ENCODE results near the gene BOD1.
A peak's percentile ranks its signal among the peaks of the same experiment; 100 is the strongest.

BOD1 gene

DNA sequence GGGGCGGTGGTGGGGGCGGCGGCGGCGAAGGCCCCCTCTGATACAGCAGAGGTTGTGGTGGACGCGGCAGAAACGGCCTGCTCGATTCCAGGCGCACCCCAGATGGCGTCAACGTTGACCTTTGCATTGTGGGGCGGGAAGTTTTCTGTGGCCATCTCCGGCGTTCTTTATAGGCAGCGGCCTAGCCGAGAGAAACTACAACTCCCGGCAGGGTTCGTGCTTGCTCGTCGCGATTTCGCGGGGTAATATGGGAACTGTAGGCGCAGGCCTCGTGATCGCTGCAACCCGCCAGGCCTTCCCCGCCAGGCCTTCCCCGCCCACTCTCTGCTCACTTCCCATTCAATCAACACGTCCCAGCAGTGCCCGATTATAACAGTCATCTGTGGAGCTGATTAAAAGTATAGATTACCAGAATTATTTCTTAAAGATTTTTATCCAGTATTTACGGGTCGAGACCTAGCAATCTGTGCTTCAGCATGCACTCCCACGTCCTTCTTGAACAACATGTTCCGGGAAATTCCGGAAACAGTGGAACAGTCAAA lies at the start of gene BOD1:
BOD1 (minus strand) TSS at position 74 of the 542 bp plus-strand sequence. CDS start 214 bp downstream, outside the sequence.
- DNase-seq (ENCODE audit: low read depth, low spot score) = peak; percentile 99

DNA sequence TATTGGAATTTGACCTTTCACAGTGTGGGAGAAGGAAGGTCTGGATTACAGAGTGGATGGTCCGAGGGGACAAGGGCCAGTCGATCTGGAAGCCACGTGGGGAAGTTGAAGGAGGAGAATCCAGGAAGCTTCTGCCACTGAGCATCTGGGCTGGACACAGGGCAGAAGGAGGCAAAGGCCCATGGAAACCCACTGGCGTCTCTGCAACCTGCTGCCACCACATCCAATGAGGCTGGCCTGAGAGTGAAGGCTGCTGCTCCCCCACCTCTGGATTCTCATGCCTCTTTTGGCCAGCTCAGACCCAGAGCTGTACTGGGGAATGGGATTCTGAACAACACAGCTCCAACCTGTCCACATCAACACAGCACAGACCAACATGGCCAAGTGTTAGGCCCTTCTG lies 48.9 kb upstream of the BOD1 start:
- no peak for DNase-seq (ENCODE audit: low read depth, low spot score)

DNA sequence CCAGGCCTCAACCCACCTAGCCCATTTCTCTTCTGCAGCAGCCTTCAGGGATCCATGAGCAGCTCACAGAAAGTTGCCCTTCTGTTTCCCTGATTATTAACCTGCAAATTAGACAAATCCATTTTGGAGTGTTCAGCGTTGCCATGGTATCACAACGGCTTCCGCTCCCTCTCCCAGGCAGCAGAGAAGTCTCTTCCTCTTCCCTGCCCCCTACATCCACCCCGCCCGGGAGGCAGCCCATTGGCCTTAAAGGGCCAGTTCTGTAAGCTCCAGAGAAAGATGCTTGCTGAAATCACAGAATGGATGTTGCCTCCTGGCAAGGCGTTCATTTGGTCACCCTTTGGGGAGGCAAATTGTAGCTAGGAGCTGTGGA lies 47.7 kb upstream of the BOD1 start:
- peak; percentile 14 for DNase-seq (ENCODE audit: low read depth, low spot score)

DNA sequence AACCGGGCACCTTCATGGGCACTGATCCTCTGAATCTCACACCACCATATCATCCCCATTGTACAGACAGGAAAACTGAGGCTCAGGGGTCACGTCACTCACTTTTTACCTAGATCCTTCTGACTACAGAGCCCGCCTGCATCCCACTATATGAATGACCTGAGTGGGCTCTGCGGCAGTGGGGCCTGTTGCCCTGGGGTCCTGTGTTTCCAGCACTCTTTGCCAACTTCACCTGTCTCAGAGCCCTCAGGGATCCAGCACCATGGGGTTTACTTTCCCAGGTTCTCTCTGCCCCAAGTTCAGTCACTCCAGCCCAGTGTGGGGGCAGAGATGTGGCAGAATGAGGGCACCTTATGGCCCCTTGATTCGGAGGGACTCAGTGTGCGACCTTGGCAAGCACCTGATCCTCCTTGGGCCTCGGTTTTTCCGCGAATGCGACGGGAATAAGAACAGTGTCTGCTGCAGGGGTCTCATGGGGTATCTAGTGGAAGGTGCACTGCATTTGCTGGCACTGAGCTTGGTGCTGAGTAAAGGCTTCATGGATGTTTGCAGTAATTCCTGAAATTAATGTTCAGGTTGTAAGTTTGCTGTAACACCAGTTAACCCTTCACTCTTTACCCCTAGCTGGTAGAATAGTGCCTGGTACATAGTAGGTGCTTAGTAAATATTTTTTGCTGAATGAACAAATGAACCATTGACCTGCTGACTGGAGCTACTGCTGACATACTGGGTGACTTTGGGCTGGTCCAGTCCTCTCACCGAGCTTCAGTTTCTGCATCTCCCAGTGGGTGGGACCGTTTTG lies 47.1 kb upstream of the BOD1 start:
- no peak for DNase-seq (ENCODE audit: low read depth, low spot score)

DNA sequence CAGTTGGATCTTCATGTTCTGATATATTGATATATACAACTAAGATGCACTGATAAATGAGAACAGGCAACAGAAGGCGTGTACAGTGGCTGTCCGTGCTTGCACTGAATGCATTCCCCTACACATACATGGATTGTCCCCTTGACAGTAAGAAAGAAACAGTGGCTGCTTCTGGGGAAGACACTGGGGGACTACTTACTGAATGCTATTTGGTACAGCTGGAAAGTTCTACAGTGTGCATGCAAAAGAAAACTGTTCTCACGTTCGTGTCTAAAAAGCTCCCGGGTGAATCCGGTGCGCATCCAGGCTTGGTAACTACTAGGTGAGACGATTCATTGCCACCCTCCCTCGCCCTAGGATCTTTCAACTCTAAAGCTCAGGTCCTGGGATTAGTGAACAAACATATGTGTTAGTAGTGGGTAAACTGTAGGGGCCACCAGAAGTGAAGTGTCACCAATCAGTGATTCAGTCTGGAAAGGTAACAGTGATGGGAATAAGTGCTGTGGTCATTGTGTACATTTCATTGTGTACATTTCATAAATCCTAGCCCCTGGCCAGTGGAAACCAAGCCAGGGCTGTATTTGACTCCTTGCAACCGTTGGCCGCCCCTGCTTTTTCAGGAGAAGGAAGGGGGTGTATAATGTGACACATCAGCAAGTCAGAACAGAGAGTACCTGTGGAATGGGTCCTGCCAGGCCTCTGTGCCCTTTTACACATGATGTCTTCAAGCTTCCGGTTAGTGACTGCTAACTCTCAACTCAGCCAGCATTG lies 46.3 kb upstream of the BOD1 start:
- no peak for DNase-seq (ENCODE audit: low read depth, low spot score)

DNA sequence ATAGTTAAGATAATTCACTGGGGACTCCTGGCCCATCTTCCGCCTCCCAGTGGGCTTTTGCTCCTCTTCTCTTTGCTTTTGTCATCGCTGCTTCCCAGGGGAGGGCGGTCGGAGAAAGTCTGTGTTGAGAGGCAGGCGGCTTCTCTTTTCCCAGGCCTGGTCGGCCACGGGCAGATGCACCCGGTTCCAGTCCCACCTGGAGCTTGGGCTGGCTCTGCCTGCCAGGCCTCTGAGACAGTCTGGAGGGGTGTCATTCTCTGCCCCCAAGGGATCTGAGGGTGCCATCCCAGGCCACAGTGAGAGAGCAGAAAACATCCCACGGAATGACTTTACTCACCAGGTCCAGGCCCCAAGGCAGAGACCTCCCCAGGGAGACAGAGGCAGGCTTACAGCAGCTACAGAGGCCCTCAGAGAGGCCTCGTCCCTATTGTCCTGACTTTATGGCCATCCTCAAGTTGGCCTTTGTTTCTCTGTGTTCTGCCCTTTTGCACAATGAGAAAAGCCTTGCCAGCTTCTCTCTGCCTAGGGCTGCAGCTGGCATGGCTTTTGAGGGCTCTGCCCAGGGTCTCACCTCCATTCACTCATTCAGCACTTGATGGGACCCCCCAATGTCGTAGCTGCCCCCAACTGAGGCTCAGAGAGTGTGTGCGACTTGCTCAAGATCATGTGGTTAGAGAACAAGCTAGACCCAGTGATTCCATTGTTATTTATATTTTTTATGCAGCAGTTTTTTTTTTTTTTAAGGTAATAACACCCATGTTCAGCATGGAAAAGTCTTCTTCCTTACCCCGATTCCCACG lies 44.2 kb upstream of the BOD1 start:
- no peak for DNase-seq (ENCODE audit: low read depth, low spot score)

DNA sequence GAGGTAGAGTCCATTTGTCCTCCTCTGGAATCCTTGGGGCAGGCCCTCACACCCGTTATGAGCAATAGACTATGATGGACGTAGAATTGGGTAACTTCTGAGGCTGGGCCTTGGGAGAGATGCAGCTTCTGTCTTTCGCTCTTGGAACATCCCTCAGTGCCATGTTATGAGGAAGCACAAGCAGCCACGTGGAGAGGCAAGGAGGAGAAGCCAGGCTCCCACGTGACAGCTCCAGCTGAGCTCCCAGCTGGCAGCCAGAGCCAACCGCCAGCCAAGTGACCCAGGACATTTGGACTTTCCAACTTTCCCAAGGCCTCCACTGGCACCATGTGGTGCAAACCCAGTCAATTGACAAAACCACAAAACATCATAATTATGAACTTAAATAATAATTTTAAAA lies 43.0 kb upstream of the BOD1 start:
- DNase-seq (ENCODE audit: low read depth, low spot score) = no peak

DNA sequence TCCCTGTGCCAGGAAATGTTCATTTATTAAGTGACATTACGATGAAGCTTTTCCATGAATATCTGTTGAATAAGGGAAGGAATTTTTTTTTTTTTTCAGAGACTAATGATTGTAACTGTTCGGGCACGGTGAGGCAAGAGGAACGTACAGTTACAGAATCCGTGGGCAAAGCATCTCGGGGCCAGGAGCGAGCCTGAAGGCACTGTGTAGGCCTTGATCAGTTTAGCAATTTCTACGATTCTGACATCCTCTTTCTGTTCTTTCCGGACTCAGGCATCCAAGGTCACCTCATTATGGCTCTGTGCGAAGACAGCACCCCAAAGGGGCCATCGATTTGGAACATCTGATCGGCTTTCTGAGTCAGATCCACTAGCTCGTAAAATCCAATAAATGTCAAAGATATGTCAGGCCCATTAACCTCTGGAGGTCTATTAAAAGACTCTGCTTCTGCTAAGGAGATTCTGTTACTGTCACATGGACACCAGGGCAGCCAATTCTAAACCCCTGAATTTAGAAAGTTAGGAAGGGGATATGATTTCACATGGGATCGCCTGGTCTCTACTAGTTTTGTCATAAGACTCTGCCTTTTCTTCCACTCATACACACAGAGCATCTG lies 41.4 kb upstream of the BOD1 start:
- DNase-seq (ENCODE audit: low read depth, low spot score) = no peak

DNA sequence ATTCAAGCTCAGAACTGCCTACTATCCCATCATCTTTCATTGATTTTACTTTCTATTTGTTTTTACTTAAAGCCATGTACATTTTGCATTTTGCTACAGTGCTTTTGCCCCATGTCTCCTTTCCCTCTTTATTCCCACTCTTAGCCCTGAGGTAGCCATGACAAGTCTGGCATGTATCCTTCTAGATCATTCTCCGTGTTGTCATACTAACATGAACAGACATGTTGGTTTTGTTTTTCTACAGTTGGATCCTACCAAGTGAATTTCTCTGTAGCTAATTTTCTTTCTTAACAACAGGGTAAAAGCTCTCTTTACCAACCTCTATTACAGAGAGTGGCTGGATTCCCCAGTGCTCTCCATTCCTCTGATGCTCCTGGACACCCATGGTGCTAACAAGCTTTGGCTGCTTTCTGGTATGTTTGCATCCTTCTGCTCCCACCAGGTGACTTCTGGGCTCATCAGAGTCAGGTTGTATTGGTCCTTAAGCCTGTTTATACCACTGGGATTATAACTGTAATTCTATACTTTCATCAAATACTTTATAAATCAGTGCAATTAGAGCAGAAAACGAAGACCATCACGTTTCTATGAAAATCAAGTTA lies 38.8 kb upstream of the BOD1 start:
- no peak for DNase-seq (ENCODE audit: low read depth, low spot score)

DNA sequence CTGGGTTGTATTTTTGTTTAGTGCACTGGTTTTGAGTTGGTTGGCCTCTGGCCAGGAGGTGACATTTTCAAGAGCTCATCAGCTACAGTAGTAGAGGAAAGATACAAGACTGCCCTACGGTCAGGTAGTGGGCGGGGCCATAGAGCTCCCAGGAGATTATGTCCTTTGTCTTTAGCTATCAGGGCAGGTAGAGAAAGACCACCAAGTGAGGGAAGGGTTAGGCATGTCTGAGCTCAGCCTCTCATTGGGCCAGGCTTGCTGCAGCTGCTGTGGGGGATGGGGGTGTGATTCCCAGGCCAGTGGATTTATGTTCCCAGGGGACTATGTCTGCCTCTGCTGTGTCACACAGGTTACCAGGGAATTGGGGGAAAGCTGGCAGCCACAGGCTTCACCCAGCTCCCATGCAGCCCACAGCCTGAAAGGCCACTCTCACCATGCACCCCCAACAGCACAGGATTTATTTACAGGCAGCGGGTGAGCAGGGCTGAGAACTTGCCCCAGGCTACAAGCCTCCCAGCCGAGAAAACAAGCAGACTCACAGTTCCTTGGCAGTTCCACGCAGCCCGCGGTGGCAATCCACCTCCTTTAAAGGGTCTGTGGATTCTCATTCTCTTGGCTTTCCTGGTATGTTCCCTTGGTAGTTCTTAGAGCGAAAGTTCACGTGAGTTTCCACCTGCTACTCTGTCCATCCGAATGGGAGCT lies 37.5 kb upstream of the BOD1 start:
- DNase-seq (ENCODE audit: low read depth, low spot score) = no peak

DNA sequence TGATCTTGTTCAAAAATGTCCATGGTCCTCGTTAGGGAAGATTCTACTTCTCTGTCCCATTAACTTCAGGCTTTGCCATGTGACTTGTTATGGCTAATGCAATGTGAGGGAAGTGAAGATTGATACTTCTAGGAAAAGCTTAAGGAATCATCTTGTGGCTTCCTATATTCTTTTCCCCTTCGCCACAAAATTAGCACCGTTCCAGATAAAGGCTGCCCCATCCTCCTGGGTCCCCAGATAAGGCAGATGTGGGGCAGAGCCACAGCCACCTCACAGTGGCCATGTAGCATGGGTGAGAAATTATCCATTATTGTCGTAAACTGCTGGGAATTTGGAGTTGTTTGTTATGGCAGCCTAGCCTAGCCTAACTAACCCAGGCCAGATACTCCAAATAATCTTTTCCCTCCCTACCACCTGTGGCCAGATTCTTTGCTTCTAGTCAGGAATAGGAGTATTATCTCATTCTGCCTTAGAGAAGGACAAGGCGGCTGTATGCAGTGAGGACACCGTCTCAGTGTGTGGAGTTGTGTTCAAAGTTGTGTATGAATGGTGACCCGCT lies 31.9 kb upstream of the BOD1 start:
- no peak for DNase-seq (ENCODE audit: low read depth, low spot score)

DNA sequence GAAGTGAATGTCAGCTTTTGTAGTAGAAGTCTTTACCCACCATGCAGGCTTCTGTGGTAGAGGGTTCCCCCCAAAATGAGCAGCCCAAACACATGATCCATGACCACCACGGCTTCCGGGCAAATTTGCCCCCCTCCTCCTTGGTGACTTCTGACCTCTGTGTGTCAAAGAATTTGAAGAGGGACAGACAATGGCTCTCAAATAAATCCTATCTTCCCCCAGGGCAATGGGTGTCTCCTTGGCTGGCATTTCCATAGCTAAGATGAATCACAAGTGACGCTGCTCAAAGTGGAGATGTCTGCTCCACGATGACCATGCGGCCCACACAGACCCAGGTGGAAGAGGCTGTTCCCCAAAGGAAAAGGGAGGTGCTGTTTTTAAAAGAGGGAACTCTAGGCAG lies 30.2 kb upstream of the BOD1 start:
- no peak for DNase-seq (ENCODE audit: low read depth, low spot score)

DNA sequence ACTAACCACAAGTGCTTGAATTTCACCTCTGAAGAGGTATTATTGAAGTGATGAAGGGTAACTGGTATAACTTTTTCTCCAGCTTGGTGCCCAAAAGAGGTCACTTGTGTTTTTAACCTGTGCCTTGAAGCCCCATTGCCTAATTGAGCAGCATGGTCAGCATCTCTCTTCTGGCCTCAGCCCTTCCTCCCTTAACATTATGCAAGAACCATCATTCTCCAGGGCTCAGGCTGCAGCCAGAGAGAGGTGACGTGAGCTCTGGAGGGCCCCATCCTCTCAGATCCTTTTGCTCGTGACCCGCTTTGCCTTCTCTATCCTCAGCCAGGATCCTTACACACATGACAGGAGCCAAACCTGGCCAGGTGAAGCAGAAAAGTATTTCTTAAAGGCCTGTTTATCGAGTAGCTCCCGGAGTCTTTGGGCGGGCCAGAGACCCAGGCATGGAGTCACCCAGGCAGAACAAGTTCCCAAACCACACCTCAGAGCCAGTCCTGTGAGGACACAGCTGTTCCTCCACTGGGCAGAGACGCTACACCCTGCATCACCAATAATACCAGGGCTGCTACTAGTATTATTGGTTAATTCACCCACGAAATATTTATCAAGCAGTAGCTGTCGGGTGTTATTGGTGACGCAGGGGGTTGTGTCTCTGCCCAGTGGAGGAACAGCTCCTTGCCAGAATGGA lies 29.6 kb upstream of the BOD1 start:
- peak; percentile 9 for DNase-seq (ENCODE audit: low read depth, low spot score)

DNA sequence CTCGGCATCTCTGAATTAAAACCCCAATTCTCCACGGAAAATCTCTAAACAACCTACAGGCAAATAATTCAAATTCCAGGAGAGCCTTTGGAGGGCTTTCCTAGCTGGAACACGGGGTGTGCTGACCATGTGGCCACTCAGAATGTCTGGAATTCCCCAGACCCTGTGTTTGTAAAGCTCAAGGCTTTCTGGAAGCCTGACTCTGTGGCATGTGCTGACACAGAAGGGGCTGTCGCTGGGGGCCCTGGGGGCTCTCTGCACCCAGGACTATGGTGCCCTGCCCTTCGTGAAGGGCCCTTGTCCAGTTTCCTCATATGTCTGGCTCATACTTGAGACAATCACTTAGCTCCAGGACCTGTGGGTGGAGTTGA lies 29.0 kb upstream of the BOD1 start:
- peak; percentile 92 for DNase-seq (ENCODE audit: low read depth, low spot score)

DNA sequence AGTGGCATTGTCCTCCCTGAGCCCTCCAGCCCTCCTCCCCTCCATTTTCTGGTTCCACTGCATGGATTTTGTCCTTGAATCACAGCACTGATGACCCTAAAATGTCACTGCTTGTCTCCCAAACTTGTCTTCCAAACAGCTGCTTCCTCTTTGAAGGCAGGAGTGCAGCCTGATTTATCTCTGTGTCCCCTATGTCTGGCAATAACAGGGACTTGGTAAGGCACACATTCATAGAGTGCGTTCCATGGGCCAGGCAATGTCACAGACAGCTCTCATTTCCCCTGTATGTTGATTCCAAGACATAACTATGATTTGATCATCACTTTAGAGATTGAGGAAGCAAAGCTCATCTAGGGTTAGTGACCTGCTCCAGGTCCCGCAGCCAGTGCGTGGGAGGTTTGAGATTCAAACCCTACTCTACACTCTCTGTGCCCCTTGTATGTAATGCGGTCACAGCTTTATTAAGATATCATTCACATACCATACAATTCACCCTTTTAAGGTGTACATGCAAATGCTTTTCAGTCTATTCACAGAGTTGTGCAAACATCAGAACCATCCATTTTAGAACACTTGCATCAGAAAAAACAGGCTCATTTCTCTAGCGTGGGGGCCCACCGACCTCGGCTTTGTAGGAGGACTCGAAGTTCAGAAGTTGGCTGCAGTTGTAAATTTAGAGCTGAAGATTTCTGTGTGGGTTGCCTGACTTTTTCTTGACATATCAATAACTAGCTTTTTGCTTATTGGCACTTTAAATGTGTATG lies 28.4 kb upstream of the BOD1 start:
- no peak for DNase-seq (ENCODE audit: low read depth, low spot score)

DNA sequence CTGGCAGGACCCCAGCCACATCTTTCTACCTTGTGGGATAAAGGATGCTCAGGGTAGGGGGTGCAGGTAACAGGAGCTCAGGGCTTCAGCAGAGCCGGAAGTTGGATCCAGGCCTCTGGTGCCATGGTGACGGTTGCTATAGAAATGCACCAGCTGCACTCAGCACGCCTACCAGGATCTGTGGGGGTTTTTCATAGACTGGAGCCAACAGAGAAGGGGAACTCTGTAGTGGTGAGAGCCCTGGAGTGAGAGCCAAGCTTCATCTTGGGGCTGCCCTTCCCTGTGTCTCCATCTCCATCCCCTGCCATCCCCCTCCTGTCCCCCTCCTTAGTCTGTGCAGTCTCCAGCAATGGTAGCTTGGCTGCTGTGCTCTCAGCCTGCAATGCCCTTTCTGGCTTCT lies 27.5 kb upstream of the BOD1 start:
- peak; percentile 51 for DNase-seq (ENCODE audit: low read depth, low spot score)

DNA sequence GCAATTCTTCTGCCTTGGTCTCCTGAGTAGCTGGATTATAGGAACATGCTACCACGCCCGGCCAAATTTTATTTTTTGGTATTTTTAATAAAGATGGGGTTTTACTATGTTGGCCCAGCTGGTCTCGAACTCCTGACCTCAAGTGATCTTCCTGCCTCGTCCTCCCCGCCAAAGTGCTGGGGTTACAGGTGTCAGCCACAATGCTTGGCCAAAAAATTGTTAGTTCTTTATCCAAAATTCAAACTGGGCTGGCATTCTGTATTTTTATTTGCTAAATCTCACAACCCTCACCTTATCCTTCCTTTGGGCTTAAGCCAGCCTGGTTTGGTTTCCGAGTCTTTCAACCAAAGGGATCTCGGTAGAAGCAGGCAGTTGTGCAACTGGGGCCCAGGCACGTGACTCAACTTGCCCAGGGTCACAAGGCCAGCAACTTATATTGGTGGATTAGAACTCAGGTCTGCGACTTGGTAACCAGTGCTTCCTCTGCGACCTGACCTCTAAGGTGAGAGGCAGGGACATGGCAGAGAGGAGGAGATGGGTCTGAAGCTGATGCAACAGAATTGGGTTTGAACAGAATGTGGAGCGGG lies 26.5 kb upstream of the BOD1 start:
- DNase-seq (ENCODE audit: low read depth, low spot score) = no peak

DNA sequence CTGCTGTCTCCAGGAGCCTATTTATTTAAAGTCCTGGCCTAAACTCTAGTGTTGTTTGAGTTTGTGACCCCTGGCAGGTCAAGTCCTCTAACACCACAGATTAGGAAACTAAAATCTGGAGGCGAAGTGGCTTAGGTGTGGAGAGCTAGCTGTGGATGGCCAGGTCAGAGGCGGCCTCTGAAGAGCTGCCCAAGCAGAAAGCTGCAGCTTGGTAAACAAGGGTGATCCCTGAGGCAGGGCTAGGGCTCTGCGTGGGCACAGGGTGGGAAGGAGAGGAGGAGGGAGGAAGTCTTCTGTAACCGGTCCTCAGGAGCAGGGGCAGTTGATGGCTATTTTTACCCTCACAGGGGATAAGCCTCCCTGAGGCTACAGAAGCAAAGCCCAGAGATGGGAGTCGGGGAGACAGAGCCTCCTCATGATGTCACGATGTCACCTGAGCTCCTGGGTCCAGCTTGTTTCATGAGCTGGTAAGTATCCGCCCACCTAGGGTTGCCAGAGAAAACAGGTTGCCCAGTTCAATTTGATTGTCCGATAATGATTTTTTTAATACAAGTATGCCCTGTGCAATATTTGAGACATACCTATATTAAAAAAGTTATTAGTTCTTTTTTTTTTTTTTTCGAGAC lies 25.9 kb upstream of the BOD1 start:
- DNase-seq (ENCODE audit: low read depth, low spot score) = no peak
